Gastrocnemius medialis (tissue), 4 donors: ENCODE results near the gene NDUFB7. TPM values are rescaled to one million over a fixed set of nuclear protein-coding genes. Genes with fewer than 3 reads are reported as not detected.
A peak's percentile ranks its signal among the peaks of the same experiment; 100 is the strongest.
"Not testable (repeated sequence)": the region's sequence is repeated elsewhere in the genome, so short reads cannot be mapped to it uniquely, and the experiment has no call there.

Experiments
- ATAC-seq, 2 donors: fragments of 150-250 bp; one replicate each; pipeline ENCODE4 v1.9.1; 2016
- DNase-seq, 2 donors: peaks; one replicate each; pipeline ENCODE4 v3.0.0-alpha.2; 2019
- H3K27ac ChIP-seq, 4 donors: fragments of 200-600 bp; sonication (generic); 1 replicate in 1 of 4; 2 replicates in 3 of 4; pipeline ENCODE4 v1.5.1; 2016 to 2018; ENCODE audit warnings: mild to moderate bottlenecking in 2 of 4, moderate library complexity in 1 of 4
- H3K27me3 ChIP-seq, 3 donors: fragments of 200-600 bp; sonication (generic) in 2 of 3; 1 replicate in 1 of 3; 2 replicates in 2 of 3; pipeline versions ENCODE4 v1.5.1 to v1.6.0; 2016 to 2019; ENCODE audit warnings: mild to moderate bottlenecking in 1 of 3, moderate library complexity in 1 of 3
- H3K36me3 ChIP-seq, 2 donors: fragments of 200-600 bp; sonication (generic) in 1 of 2; one replicate each; pipeline ENCODE4 v1.5.1; 2017 to 2018
- H3K4me1 ChIP-seq, 2 donors: fragments of 200-600 bp; sonication (generic) in 1 of 2; one replicate each; pipeline ENCODE4 v1.5.1; 2016 to 2017; ENCODE audit warnings: mild to moderate bottlenecking in 2 of 2
- H3K4me3 ChIP-seq, 4 donors: fragments of 200-600 bp; sonication (generic) in 3 of 4; 1 replicate in 1 of 4; 2 replicates in 3 of 4; pipeline ENCODE4 v1.5.1; 2016 to 2019; ENCODE audit warnings: mild to moderate bottlenecking in 2 of 4
- H3K9me3 ChIP-seq, 3 donors: fragments of 200-600 bp; sonication (generic) in 2 of 3; 1 replicate in 1 of 3; 2 replicates in 2 of 3; pipeline ENCODE4 v1.5.1; 2016 to 2019
- POLR2A ChIP-seq, 2 donors: fragments of 450-650 bp; IDR thresholded peaks; one replicate each; pipeline ENCODE4 v1.6.1; 2017; ENCODE audit warnings: antibody characterized with exemption in 2 of 2, mild to moderate bottlenecking in 2 of 2, moderate library complexity in 2 of 2
- in situ Hi-C, 4 donors: fragments of 200-750 bp; cut with MboI; loops; one replicate each; pipeline versions ENCODE4 v1.15.0 to v1.8.0; 2017; ENCODE audit warnings: low sequenced_read_pairs in 4 of 4
- intact Hi-C: fragments of 100-400 bp; cut with DNase I; formaldehyde crosslinking; loops from one replicate; pipeline ENCODE4 v1.15.1; 2023; ENCODE audit warnings: low total_unique reads
- total RNA-seq, 4 donors: library from RNA; depleted of rRNA; stranded (reverse); fragments of >200 nt; gene quantifications; one replicate each; pipeline versions ENCODE4 v1.1.0 to v1.2.3, GENCODE V29; 2016
- TF ChIP-seq, protein P1 (sequence below), 5 experiments: fragments of 450-650 bp in 3 of 5; fragments of 200-600 bp in 2 of 5; sonication (generic) in 2 of 5; IDR thresholded peaks in 4 of 5; conservative IDR thresholded peaks in 1 of 5; 1 replicate in 4 of 5; 2 replicates in 1 of 5; pipeline ENCODE4 v1.5.1; 2016 to 2019; ENCODE audit warnings: antibody characterized with exemption in 5 of 5, mild to moderate bottlenecking in 3 of 5, moderate library complexity in 3 of 5

The NDUFB7 gene
- total RNA-seq, 4 donors from 2014 or later, result 344 to 756 (median 532) TPM

DNA sequence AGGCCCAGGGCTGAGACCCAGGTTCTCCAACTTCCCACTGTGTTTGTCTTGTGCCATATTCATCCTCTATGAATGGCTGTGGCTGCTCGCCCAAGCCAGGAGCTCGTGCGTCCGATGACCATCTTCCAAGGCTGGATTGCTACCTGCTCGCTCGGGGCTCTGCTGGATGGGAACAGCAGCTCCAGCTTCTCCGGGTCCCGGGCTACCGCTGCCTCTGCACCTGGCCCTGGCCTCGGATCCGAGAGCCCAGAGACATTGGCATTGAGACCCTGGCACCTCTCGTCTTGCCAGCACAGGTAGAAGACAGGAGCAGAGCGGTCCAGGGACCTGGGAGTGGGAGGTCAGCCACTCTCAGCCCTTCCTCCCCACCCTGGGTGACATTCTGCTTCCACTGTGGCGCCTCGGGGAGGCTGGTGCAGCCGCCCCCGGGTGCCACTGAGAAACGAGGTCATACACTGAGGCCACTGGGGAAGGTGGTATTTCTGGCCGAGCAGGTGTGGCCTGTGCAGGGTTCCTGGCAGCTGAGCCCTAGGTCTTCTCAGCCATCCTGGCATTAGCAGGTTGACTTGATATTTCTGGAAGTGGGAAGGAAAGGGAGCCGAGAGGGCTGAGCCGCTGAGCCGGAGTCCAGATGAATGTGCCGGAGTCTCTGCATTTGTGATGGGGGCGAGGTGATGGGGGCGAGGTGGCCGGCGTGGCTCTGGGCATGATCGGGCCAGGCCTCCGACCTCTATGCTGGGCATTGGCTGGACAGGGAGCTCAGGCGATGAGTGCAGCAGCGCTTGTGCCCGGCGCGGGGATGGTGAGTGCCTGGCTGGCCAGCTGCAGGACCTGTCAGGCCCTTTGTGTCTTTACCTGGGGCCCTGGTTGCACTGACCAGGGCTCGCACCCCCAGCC, 18.6 kb downstream of the NDUFB7 start:
- peak overlapping the region; percentile 98 to 100 (median 99) for H3K27ac ChIP-seq

DNA sequence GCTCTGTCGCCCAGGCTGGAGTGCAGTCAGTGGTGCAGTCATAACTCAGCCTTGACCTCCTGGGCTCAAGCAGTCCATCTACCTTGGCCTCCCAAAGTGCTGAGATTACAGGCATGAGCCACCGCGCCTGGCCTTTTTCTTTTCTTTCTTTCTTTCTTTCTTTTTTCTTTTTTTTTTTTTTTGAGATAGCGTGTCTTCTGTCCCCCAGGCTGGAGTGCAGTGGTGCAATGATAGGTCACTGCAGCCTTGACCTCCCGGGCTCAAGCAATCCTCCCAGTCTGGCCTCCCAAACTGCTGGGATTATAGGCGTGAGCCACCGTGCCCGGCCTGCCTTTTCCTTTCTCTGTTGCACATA, 19.9 kb downstream of the NDUFB7 start:
- H3K9me3 ChIP-seq, ATAC-seq, intact Hi-C loops, H3K27me3 ChIP-seq, in situ Hi-C loops, H3K36me3 ChIP-seq, H3K4me3 ChIP-seq, DNase-seq: not testable (repeated sequence)
- Histone ChIP-seq H3K27ac (peak overlapping the region; percentile 98 to 100 (median 99)), H3K4me1 (peaks cover 46 to 69% of the 10 kb centered on the region in 2 donors)

More for the DNA sequence above, 18.6 kb downstream of the NDUFB7 start:
- in situ Hi-C loops (no loop called here), intact Hi-C loops (no loop called here)
- no peaks in the 10 kb centered on the region for H3K36me3 ChIP-seq
- TF ChIP-seq, protein P1, sequence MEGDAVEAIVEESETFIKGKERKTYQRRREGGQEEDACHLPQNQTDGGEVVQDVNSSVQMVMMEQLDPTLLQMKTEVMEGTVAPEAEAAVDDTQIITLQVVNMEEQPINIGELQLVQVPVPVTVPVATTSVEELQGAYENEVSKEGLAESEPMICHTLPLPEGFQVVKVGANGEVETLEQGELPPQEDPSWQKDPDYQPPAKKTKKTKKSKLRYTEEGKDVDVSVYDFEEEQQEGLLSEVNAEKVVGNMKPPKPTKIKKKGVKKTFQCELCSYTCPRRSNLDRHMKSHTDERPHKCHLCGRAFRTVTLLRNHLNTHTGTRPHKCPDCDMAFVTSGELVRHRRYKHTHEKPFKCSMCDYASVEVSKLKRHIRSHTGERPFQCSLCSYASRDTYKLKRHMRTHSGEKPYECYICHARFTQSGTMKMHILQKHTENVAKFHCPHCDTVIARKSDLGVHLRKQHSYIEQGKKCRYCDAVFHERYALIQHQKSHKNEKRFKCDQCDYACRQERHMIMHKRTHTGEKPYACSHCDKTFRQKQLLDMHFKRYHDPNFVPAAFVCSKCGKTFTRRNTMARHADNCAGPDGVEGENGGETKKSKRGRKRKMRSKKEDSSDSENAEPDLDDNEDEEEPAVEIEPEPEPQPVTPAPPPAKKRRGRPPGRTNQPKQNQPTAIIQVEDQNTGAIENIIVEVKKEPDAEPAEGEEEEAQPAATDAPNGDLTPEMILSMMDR (IDR thresholded peaks at IDR 0.05 in 4 of 5, conservative IDR thresholded peaks at IDR 0.05 in 1 of 5), result no peak
- peaks cover 51 to 76% of the 10 kb centered on the region in 2 donors for H3K4me1 ChIP-seq
- no peaks in the 10 kb centered on the region for H3K9me3 ChIP-seq
- peak in 1 of 2 donors; percentile 59 for DNase-seq
- H3K27me3 ChIP-seq, result no peaks in the 10 kb centered on the region
- no peak overlapping the region for H3K4me3 ChIP-seq
- peak in 1 of 2 donors; percentile 38 for ATAC-seq

DNA sequence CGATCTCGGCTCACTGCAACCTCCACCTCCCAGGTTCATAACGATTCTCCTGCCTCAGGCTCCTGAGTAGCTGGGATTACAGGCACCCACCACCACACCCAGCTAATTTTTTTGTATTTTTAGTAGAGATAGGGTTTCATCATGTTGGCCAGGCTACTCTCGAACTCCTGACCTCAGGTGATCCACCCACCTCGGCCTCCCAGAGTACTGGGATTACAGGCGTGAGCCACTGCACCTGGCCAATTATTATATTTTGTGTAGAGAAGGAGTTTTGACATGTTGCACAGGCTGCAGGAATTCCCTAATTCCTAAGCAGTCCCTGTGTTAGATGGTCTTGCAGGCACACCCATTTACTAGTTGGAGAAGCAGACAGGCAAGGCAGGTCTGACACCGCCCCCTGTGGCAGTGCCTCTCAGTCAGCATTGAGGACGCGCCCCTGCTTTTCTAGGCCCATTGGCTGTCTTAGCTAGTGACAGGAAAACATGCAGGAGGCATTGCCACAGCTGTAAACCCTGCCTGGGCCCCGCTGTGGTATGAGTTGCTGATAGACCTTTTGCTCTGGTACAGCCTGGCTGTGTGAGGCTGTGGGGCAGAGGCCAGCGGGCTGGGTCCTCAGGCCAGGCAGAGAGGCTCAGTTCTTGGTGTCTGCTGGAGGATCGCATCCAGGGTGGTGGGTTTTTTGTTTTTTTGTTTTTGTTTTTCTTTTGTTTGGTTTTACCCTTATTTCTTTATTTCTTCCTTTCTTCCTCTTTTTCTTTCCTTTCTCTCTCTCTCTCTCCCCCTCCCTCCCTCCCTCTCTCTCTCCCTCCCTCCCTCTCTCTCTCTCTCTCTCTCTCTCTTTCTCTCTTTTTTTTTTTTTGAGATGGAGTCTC, 20.5 kb downstream of the NDUFB7 start:
- ATAC-seq, result peak in 1 of 2 donors; percentile 17
- H3K27me3 ChIP-seq, intact Hi-C loops, H3K36me3 ChIP-seq, in situ Hi-C loops, H3K9me3 ChIP-seq, H3K4me3 ChIP-seq: not testable (repeated sequence)
- Histone ChIP-seq H3K4me1 (peaks cover 44 to 69% of the 10 kb centered on the region in 2 donors), H3K27ac (peak overlapping the region; percentile 98 to 100 (median 99))
- TF ChIP-seq, protein P1 (IDR thresholded peaks at IDR 0.05 in 4 of 5, conservative IDR thresholded peaks at IDR 0.05 in 1 of 5), result peak in 2 of 5 experiments; percentile 6 to 20
- DNase-seq, result peak in 1 of 2 donors; percentile 45

DNA sequence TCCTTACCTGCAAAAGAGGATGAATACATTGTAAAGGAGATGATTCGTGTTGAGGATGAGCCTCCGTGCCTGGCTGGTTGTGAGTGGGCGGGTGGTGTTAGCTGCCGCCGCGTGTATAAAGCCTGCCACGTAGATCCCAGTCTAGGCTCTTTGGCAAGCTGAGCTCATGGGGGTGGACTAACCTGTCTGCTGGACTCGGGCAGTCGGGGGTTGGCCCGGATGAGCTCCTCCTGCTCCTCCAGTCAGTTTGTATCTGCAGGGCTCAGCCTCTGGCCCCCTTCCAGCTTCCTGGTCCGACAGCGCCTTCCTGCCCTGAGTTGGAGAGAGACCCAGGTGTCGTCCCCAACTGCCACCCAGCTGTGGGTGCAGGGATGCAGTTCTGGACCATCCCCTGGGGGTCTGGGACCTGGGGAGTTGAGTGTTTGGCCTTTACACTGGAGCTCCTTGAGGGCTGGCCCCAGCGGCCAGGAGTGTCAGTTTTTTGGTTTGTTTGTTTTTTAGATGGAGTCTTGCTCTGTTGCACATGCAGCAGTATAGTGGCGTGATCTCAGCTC, 21.6 kb downstream of the NDUFB7 start:
- Histone ChIP-seq H3K27me3 (no peaks in the 10 kb centered on the region), H3K36me3 (no peaks in the 10 kb centered on the region), H3K4me3 (no peak overlapping the region), H3K9me3 (no peaks in the 10 kb centered on the region), H3K27ac (peak overlapping the region; percentile 98 to 100 (median 99)), H3K4me1 (peaks cover 50 to 73% of the 10 kb centered on the region in 2 donors)
- intact Hi-C loops, result no loop called here
- DNase-seq (no peak), ATAC-seq (no peak)
- TF ChIP-seq, protein P1 (IDR thresholded peaks at IDR 0.05 in 4 of 5, conservative IDR thresholded peaks at IDR 0.05 in 1 of 5), result no peak
- TF ChIP-seq POLR2A (IDR thresholded peaks at IDR 0.05), result no peak
- in situ Hi-C loops, result no loop called here
